IMR-90 (cell line): ENCODE results near the gene FCSK. TPM values are rescaled to one million over a fixed set of nuclear protein-coding genes. Genes with fewer than 3 reads are reported as not detected.

Experiments used
- ATAC-seq: fragments of 200-7000 bp; cut with Tn5 transposase; 2 replicates; pipeline ENCODE4 v1.9.1; 2020; ENCODE audit warnings: low read depth, mild to moderate bottlenecking, moderate library complexity
- BruUV-seq: library from RNA; stranded (reverse); fragments of 400-500 nt; replicated peaks from 2 replicates; lab custom pipeline; 2021; lab: Mats Ljungman, UMichigan
- CTCF ChIA-PET: fragments of 300-600 bp; formaldehyde crosslinking; extraction: SDS; loops from one replicate; lab custom pipeline; 2021; ENCODE audit warnings: antibody characterized with exemption; lab: Yijun Ruan, JAX
- POLR2A ChIA-PET: fragments of 300-600 bp; sonication (Branson Sonifier 250); formaldehyde crosslinking; loops from one replicate; lab custom pipeline; 2022; ENCODE audit warnings: antibody characterized with exemption; ENCODE audit not compliant: unreplicated experiment; lab: Charles Lee
- DNase-seq: peaks from one replicate; pipeline ENCODE4 v3.0.0; 2013
- H2AFZ ChIP-seq: replicated peaks from 2 replicates; pipeline ENCODE3; 2013; ENCODE audit warnings: low read length, mild to moderate bottlenecking; ENCODE audit not compliant: poor library complexity
- H2AK5ac ChIP-seq: 2 replicates; pipeline ENCODE4 v1.6.1; 2013; ENCODE audit warnings: low read depth, low read length, inconsistent platforms
- H2AK9ac ChIP-seq: replicated peaks from 2 replicates; pipeline ENCODE3; 2013; ENCODE audit warnings: mild to moderate bottlenecking, low read depth, low read length, moderate library complexity; ENCODE audit not compliant: poor library complexity
- H2BK120ac ChIP-seq: 2 replicates; pipeline ENCODE4 v1.6.1; 2013; ENCODE audit warnings: low read depth, low read length, inconsistent platforms
- H2BK15ac ChIP-seq: 3 replicates; pipeline ENCODE4 v1.6.1; 2013; ENCODE audit warnings: low read depth, low read length, inconsistent platforms
- H2BK20ac ChIP-seq: 2 replicates; pipeline ENCODE4 v1.6.1; 2013; ENCODE audit warnings: low read depth, mild to moderate bottlenecking, inconsistent platforms, low read length, moderate library complexity
- H2BK5ac ChIP-seq: 2 replicates; pipeline ENCODE4 v1.6.1; 2013; ENCODE audit warnings: mild to moderate bottlenecking, low read depth, low read length, inconsistent platforms; ENCODE audit not compliant: poor library complexity, severe bottlenecking
- H3K14ac ChIP-seq: replicated peaks from 2 replicates; pipeline ENCODE4 v1.6.1; 2013; ENCODE audit warnings: low read depth, low read length, inconsistent platforms
- H3K18ac ChIP-seq: 2 replicates; pipeline ENCODE4 v1.6.1; 2013; ENCODE audit warnings: low read depth, low read length, control low read depth
- H3K23ac ChIP-seq: 2 replicates; pipeline ENCODE4 v1.6.1; 2013; ENCODE audit warnings: low read depth, low read length, inconsistent platforms
- H3K27ac ChIP-seq: 2 replicates; pipeline ENCODE4 v1.5.1; 2013; ENCODE audit warnings: mild to moderate bottlenecking, control low read depth, low read length; ENCODE audit not compliant: insufficient read depth
- H3K27me3 ChIP-seq: 2 replicates; pipeline ENCODE4 v1.6.1; 2013; ENCODE audit warnings: low read length; ENCODE audit not compliant: control insufficient read depth, insufficient read depth
- H3K36me3 ChIP-seq: 2 replicates; pipeline ENCODE4 v1.6.1; 2013; ENCODE audit warnings: low read length, mixed read lengths; ENCODE audit not compliant: control insufficient read depth, insufficient read depth
- H3K4ac ChIP-seq: 2 replicates; pipeline ENCODE4 v1.6.1; 2013; ENCODE audit warnings: low read depth, low read length, inconsistent platforms
- H3K4me1 ChIP-seq: 2 replicates; pipeline ENCODE4 v1.6.1; 2013; ENCODE audit warnings: low read length, mixed read lengths; ENCODE audit not compliant: control insufficient read depth, insufficient read depth
- H3K4me2 ChIP-seq: 2 replicates; pipeline ENCODE4 v1.6.1; 2013; ENCODE audit warnings: low read depth, mild to moderate bottlenecking, control low read depth, low read length, moderate library complexity
- H3K4me3 ChIP-seq: 2 replicates; pipeline ENCODE4 v1.5.1; 2013; ENCODE audit warnings: low read depth, mild to moderate bottlenecking, control low read depth, low read length, moderate library complexity; ENCODE audit not compliant: insufficient read depth
- H3K56ac ChIP-seq: 2 replicates; pipeline ENCODE4 v1.6.1; 2013; ENCODE audit warnings: low read length, inconsistent platforms; ENCODE audit not compliant: insufficient read depth; ENCODE audit errors: extremely low read depth
- H3K79me1 ChIP-seq, 2 experiments: 2 replicates each; pipeline ENCODE4 v1.6.1; 2013; ENCODE audit warnings: low read length in 2 of 2, inconsistent platforms in 1 of 2, low read depth in 1 of 2
- H3K9ac ChIP-seq: 2 replicates; pipeline ENCODE4 v1.6.1; 2013; ENCODE audit warnings: low read depth, low read length, control low read depth
- H3K9me1 ChIP-seq: 2 replicates; pipeline ENCODE4 v1.6.1; 2013; ENCODE audit warnings: low read length, inconsistent platforms; ENCODE audit not compliant: insufficient read depth
- H3K9me3 ChIP-seq: 2 replicates; pipeline ENCODE4 v1.6.1; 2013; ENCODE audit warnings: low read length; ENCODE audit not compliant: control insufficient read depth, insufficient read depth
- H4K20me1 ChIP-seq: 2 replicates; pipeline ENCODE4 v1.6.1; 2013; ENCODE audit warnings: low read length, inconsistent platforms; ENCODE audit not compliant: insufficient read depth
- H4K5ac ChIP-seq: 2 replicates; pipeline ENCODE4 v1.6.1; 2013; ENCODE audit warnings: mild to moderate bottlenecking, low read depth, low read length, control low read depth
- H4K8ac ChIP-seq, 2 experiments: 2 replicates each; pipeline ENCODE4 v1.6.1; 2013; ENCODE audit warnings: low read depth in 2 of 2, low read length in 2 of 2, control low read depth in 1 of 2, inconsistent platforms in 1 of 2
- H4K91ac ChIP-seq: 2 replicates; pipeline ENCODE4 v1.6.1; 2013; ENCODE audit warnings: low read depth, low read length, inconsistent platforms; ENCODE audit not compliant: insufficient read depth
- BHLHE40 ChIP-seq: fragments of 150-350 bp; IDR thresholded peaks from 2 replicates; pipeline ENCODE4 v1.6.1; 2016; ENCODE audit warnings: mild to moderate bottlenecking, low read depth, low read length
- CEBPB ChIP-seq: IDR thresholded peaks from 2 replicates; pipeline ENCODE4 v1.6.1; 2012; ENCODE audit warnings: low read depth, low read length, improper control_type of control experiment
- CHD1 ChIP-seq: IDR thresholded peaks from 2 replicates; pipeline ENCODE4 v1.6.1; 2012; ENCODE audit warnings: low read depth, low read length, improper control_type of control experiment
- CTCF ChIP-seq: conservative IDR thresholded peaks from 2 replicates; pipeline ENCODE4 v1.5.1; 2012; ENCODE audit warnings: mild to moderate bottlenecking, low read depth, low read length, improper control_type of control experiment
- MAFK ChIP-seq: IDR thresholded peaks from 2 replicates; pipeline ENCODE4 v1.6.1; 2012; ENCODE audit warnings: low read depth, low read length, improper control_type of control experiment
- MAZ ChIP-seq: IDR thresholded peaks from 2 replicates; pipeline ENCODE4 v1.6.1; 2012; ENCODE audit warnings: low read depth, mild to moderate bottlenecking, low read length, improper control_type of control experiment, moderate library complexity, borderline replicate concordance
- MXI1 ChIP-seq: IDR thresholded peaks from 2 replicates; pipeline ENCODE4 v1.6.1; 2012; ENCODE audit warnings: low read depth, mild to moderate bottlenecking, low read length, moderate library complexity, borderline replicate concordance
- NFE2L2 ChIP-seq: fragments of 150-350 bp; IDR thresholded peaks from 2 replicates; pipeline ENCODE4 v1.6.1; 2016; ENCODE audit warnings: low read depth, mild to moderate bottlenecking, low read length
- RAD21 ChIP-seq: IDR thresholded peaks from 2 replicates; pipeline ENCODE4 v1.6.1; 2012; ENCODE audit warnings: low read length, improper control_type of control experiment
- RCOR1 ChIP-seq: IDR thresholded peaks from 2 replicates; pipeline ENCODE4 v1.6.1; 2012; ENCODE audit warnings: mild to moderate bottlenecking, low read length, improper control_type of control experiment; ENCODE audit not compliant: insufficient replicate concordance
- SMC3 ChIP-seq: fragments of 150-350 bp; IDR thresholded peaks from 2 replicates; pipeline ENCODE4 v1.6.1; 2016; ENCODE audit warnings: low read depth, mild to moderate bottlenecking, antibody characterized with exemption, low read length, moderate library complexity
- USF2 ChIP-seq: fragments of 150-350 bp; IDR thresholded peaks from 2 replicates; pipeline ENCODE4 v1.6.1; 2017; ENCODE audit warnings: mild to moderate bottlenecking, antibody characterized with exemption, low read length, low read depth
- WGBS, 2 experiments: methylation state at CpG; one replicate each; pipeline versions ENCODE4 v1.1.5 to v1.1.7; 2013; ENCODE audit warnings: missing lambda C conversion rate in 2 of 2; ENCODE audit not compliant: insufficient read length in 1 of 2; ENCODE audit errors: extremely low coverage in 2 of 2; 5-methylcytosine and 5-hydroxymethylcytosine counted together
- dilution Hi-C: fragments of 300-500 bp; cut with HindIII; formaldehyde crosslinking; loops from one replicate; pipeline ENCODE4 v1.14.3; 2018; ENCODE audit warnings: low sequenced_read_pairs; ENCODE audit not compliant: unreplicated experiment
- in situ Hi-C: fragments of 300-500 bp; cut with MboI; formaldehyde crosslinking; loops from 3 replicates; pipeline ENCODE4 v1.14.3; 2019; ENCODE audit warnings: low sequenced_read_pairs, inconsistent platforms, mixed read lengths
- intact Hi-C: fragments of 100-400 bp; cut with micrococcal nuclease; formaldehyde crosslinking; loops from 2 replicates; pipeline ENCODE4 v1.10.0; 2022
- polyA plus RNA-seq, 3 experiments: library from polyadenylated mRNA; depleted of rRNA; stranded (reverse); fragments of >200 nt; gene quantifications; 2 replicates each; pipeline ENCODE4 v1.2.3, GENCODE V29; 2012; ENCODE audit warnings: low replicate concordance in 1 of 3
- total RNA-seq: library from RNA; depleted of rRNA; stranded (reverse); fragments of >200 nt; gene quantifications from 2 replicates; pipeline ENCODE4 v1.2.3, GENCODE V29; 2012
- TF ChIP-seq, protein P1 (sequence below): fragments of 150-350 bp; IDR thresholded peaks from 2 replicates; pipeline ENCODE4 v1.6.1; 2016; ENCODE audit warnings: low read depth, mild to moderate bottlenecking, low read length, moderate library complexity, borderline replicate concordance

The FCSK gene
- total and polyA plus RNA-seq, 2 of the 4 experiments (the other 2 are of a cell fraction) = 6.1 to 7.2 TPM

- Histone ChIP-seq H2BK20ac (peak overlapping the region; percentile 81), H4K5ac (no peak overlapping the region), H3K79me1 (peaks cover 27 to 82% of the 10 kb centered on the region in 2 experiments), H3K4me2 (peak overlapping the region; percentile 49; the same call in 1 of the 2 replicates), H4K20me1 (peaks cover 47% of the 10 kb centered on the region), H3K4ac (peak overlapping the region; percentile 88), H2AFZ (peak overlapping the region; percentile 1), H3K18ac (no peak overlapping the region; the same call in 1 of the 2 replicates), H3K4me1 (peaks cover 33% of the 10 kb centered on the region), H3K23ac (peak overlapping the region; percentile 81), H3K9ac (no peak overlapping the region; the same call in 1 of the 2 replicates), H3K27me3 (no peaks in the 10 kb centered on the region), H2AK9ac (peak overlapping the region; percentile 42), H2BK5ac (peak overlapping the region; percentile 45), H4K91ac (peak overlapping the region; percentile 60; the same call in 1 of the 2 replicates), H2AK5ac (peak overlapping the region; percentile 73), H3K56ac (peak overlapping the region; percentile 35; the same call in 1 of the 2 replicates), H3K9me1 (peaks cover 45% of the 10 kb centered on the region), H3K27ac (peak overlapping the region; percentile 2), H3K14ac (peak overlapping the region; percentile 83), H2BK120ac (peak overlapping the region; percentile 74), H3K9me3 (no peaks in the 10 kb centered on the region), H4K8ac (peak overlapping the region in 1 of 2 experiments; percentile 50; a peak in 2 of 4 replicates), H3K36me3 (peaks cover 4% of the 10 kb centered on the region), H3K4me3 (no peak overlapping the region), H2BK15ac (peak overlapping the region; percentile 80; the same call in 2 of the 3 replicates)
- BruUV-seq = no TSS peak
- 45% methylated on average over 2 of the region's 4 CpGs; no CpG with 5 or more reads in 1 of the 2 experiments for WGBS, 2 experiments
- ATAC-seq (peak; percentile 81), DNase-seq (no peak)
- TF ChIP-seq USF2 (no peak), RCOR1 (no peak), MXI1 (no peak), NFE2L2 (peak; percentile 83), MAZ (no peak), SMC3 (no peak), CEBPB (no peak), MAFK (peak; percentile 70), CHD1 (no peak), BHLHE40 (no peak), RAD21 (no peak), CTCF (no peak)
- TF ChIP-seq, protein P1, sequence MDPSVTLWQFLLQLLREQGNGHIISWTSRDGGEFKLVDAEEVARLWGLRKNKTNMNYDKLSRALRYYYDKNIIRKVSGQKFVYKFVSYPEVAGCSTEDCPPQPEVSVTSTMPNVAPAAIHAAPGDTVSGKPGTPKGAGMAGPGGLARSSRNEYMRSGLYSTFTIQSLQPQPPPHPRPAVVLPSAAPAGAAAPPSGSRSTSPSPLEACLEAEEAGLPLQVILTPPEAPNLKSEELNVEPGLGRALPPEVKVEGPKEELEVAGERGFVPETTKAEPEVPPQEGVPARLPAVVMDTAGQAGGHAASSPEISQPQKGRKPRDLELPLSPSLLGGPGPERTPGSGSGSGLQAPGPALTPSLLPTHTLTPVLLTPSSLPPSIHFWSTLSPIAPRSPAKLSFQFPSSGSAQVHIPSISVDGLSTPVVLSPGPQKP = no peak
- intact Hi-C loops (loop anchor here (1.0 kb wide), 1 partner anchor 10 kb away; no protein-coding TSS in a partner anchor), dilution Hi-C loops (no loop called here), in situ Hi-C loops (no loop called here)
- POLR2A ChIA-PET = no interaction called here
- CTCF ChIA-PET = no interaction called here
Observed at GRCh38 chr16:70427786-70428177, 26.6 kb upstream of the FCSK start.
